NOMO-1 treated with dmso at 0.1 percent for 144 hours (cell line): ENCODE measurements around the gene ANKRD62.
"Not testable (repeated sequence)": the region's sequence is repeated elsewhere in the genome, so short reads cannot be mapped to it uniquely, and the experiment has no call there.

Source experiments
- DNase-seq: peaks from one replicate; lab custom pipeline; 2025; ENCODE audit not compliant: unreplicated experiment; lab: John Stamatoyannopoulos, UW

Gene ANKRD62

GRCh38 chr18:12065397-12065796 lies 28.2 kb upstream of the ANKRD62 start:
- DNase-seq = no peak

- DNase-seq = no peak
Measured at GRCh38 chr18:12066910-12067511, 26.6 kb upstream of the ANKRD62 start.

GRCh38 chr18:12067671-12068070 lies 26.0 kb upstream of the ANKRD62 start:
- no peak for DNase-seq

- DNase-seq = not testable (repeated sequence)
Measured at GRCh38 chr18:12068316-12068949, 25.2 kb upstream of the ANKRD62 start.

GRCh38 chr18:12068950-12069320 lies 24.7 kb upstream of the ANKRD62 start:
- DNase-seq = no peak

GRCh38 chr18:12071066-12071465 lies 22.6 kb upstream of the ANKRD62 start:
- DNase-seq = not testable (repeated sequence)

- no peak for DNase-seq
Measured at GRCh38 chr18:12072996-12073395, 20.6 kb upstream of the ANKRD62 start.

GRCh38 chr18:12074736-12075135 lies 18.9 kb upstream of the ANKRD62 start:
- no peak for DNase-seq

GRCh38 chr18:12076424-12077140 lies 17.1 kb upstream of the ANKRD62 start:
- DNase-seq = no peak

GRCh38 chr18:12077994-12078393 lies 15.6 kb upstream of the ANKRD62 start:
- not testable (repeated sequence) for DNase-seq

- DNase-seq = no peak
Measured at GRCh38 chr18:12079491-12080237, 14.0 kb upstream of the ANKRD62 start.

- no peak for DNase-seq
Measured at GRCh38 chr18:12085136-12085535, 8.5 kb upstream of the ANKRD62 start.

GRCh38 chr18:12085786-12086185 lies 7.9 kb upstream of the ANKRD62 start:
- DNase-seq = no peak

- no peak for DNase-seq
Measured at GRCh38 chr18:12086249-12086648, 7.4 kb upstream of the ANKRD62 start.

- DNase-seq = no peak
Measured at GRCh38 chr18:12086677-12087470, 6.8 kb upstream of the ANKRD62 start.

- no peak for DNase-seq
Measured at GRCh38 chr18:12087471-12088025, 6.1 kb upstream of the ANKRD62 start.

- no peak for DNase-seq
Measured at GRCh38 chr18:12088096-12088495, 5.5 kb upstream of the ANKRD62 start.

- no peak for DNase-seq
Measured at GRCh38 chr18:12088731-12089375, 4.8 kb upstream of the ANKRD62 start.

GRCh38 chr18:12091538-12092141 lies 2.0 kb upstream of the ANKRD62 start:
- DNase-seq = no peak
